Fibroblast of peridontal ligament (primary cell): ENCODE results near the gene TRMT2B.
A peak's percentile ranks its signal among the peaks of the same experiment; 100 is the strongest.
"Not testable (repeated sequence)": the region's sequence is repeated elsewhere in the genome, so short reads cannot be mapped to it uniquely, and the experiment has no call there.

Source experiments
- DNase-seq: peaks from one replicate; pipeline ENCODE4 v3.0.0-alpha.2; 2010; ENCODE audit errors: extremely low read depth

TRMT2B gene

GRCh38 chrX:101051549-101052302 is at the start of gene TRMT2B:
TRMT2B (minus strand) TSS chrX:101052111; CDS start chrX:101042289, 9,822 bp downstream.
- peak; percentile 73 for DNase-seq

GRCh38 chrX:101097546-101098453 is 45.9 kb upstream of the TRMT2B start, which contains the start of gene CENPI:
CENPI (plus strand) TSS chrX:101098204; CDS start chrX:101101071, 2,867 bp downstream.
- peak; percentile 87 for DNase-seq

- DNase-seq, result no peak
These were observed 39.9 kb upstream of the TRMT2B start for GRCh38 chrX:101091817-101092216.

- DNase-seq, result no peak
These were observed 29.3 kb upstream of the TRMT2B start for GRCh38 chrX:101081231-101081630.

- no peak for DNase-seq
These were observed 28.6 kb upstream of the TRMT2B start for GRCh38 chrX:101080326-101081124.

- DNase-seq, result no peak
These were observed 27.9 kb upstream of the TRMT2B start for GRCh38 chrX:101079736-101080270.

GRCh38 chrX:101078716-101079598 is 27.0 kb upstream of the TRMT2B start, which contains the start of gene TMEM35A:
TMEM35A (plus strand) TSS chrX:101078879; CDS start chrX:101079003, 124 bp downstream.
- peak; percentile 43 for DNase-seq

GRCh38 chrX:101071582-101071981 is 19.7 kb upstream of the TRMT2B start:
- DNase-seq, result no peak

GRCh38 chrX:101062176-101062575 is 10.3 kb upstream of the TRMT2B start:
- no peak for DNase-seq

GRCh38 chrX:101057093-101057714 is 5.3 kb upstream of the TRMT2B start:
- DNase-seq, result no peak

- not testable (repeated sequence) for DNase-seq
These were observed 4.6 kb upstream of the TRMT2B start for GRCh38 chrX:101056551-101056950.

- DNase-seq, result no peak
These were observed 760 bp downstream of the TRMT2B start for GRCh38 chrX:101051153-101051548.

GRCh38 chrX:101040197-101040596 is 11.7 kb downstream of the TRMT2B start:
- no peak for DNase-seq

GRCh38 chrX:101037231-101037630 is 14.7 kb downstream of the TRMT2B start:
- no peak for DNase-seq

GRCh38 chrX:101029665-101030064 is 22.2 kb downstream of the TRMT2B start:
- no peak for DNase-seq

- no peak for DNase-seq
These were observed 23.3 kb downstream of the TRMT2B start for GRCh38 chrX:101028562-101028961.

- no peak for DNase-seq
These were observed 26.8 kb downstream of the TRMT2B start for GRCh38 chrX:101025126-101025525.

- DNase-seq, result no peak
These were observed 29.9 kb downstream of the TRMT2B start for GRCh38 chrX:101022020-101022419.

- not testable (repeated sequence) for DNase-seq
These were observed 39.9 kb downstream of the TRMT2B start for GRCh38 chrX:101012031-101012430.

GRCh38 chrX:101009090-101009489 is 42.8 kb downstream of the TRMT2B start:
- DNase-seq, result peak; percentile 34
